ENCODE data around the gene PLSCR4. TPM values are rescaled to one million over a fixed set of nuclear protein-coding genes. Genes with fewer than 3 reads are reported as not detected.

The PLSCR4 gene
- total and polyA plus RNA-seq, 8 donors, result 39.7 to 71.1 (median 58.1) TPM

DNA sequence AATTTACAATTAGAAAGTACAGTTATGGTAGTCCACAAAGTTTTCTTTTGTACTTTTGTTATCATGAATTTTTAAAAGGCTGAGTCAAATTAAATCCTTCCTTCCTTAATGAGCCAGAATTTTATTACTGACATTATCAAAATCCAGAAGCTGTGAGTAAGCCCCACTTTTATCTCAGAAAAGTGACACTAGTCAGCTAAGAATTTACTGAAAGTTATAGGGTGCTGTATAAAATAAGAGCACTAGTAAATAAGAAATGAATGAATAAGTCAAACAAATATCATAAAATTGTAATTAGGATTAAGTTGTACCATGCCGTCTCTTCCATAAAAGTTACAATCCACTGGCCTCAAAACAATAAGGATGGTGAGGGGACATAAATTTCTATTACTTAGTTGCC lies 105.3 kb downstream of the PLSCR4 start:
- TF ChIP-seq, protein P1, sequence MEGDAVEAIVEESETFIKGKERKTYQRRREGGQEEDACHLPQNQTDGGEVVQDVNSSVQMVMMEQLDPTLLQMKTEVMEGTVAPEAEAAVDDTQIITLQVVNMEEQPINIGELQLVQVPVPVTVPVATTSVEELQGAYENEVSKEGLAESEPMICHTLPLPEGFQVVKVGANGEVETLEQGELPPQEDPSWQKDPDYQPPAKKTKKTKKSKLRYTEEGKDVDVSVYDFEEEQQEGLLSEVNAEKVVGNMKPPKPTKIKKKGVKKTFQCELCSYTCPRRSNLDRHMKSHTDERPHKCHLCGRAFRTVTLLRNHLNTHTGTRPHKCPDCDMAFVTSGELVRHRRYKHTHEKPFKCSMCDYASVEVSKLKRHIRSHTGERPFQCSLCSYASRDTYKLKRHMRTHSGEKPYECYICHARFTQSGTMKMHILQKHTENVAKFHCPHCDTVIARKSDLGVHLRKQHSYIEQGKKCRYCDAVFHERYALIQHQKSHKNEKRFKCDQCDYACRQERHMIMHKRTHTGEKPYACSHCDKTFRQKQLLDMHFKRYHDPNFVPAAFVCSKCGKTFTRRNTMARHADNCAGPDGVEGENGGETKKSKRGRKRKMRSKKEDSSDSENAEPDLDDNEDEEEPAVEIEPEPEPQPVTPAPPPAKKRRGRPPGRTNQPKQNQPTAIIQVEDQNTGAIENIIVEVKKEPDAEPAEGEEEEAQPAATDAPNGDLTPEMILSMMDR (IDR thresholded peaks at IDR 0.05), result no peak
- no peak overlapping the region for H3K27ac ChIP-seq
- DNase-seq (no peak), ATAC-seq (no peak)
- H3K36me3 ChIP-seq, result no peaks in the 10 kb centered on the region
- H3K4me1 ChIP-seq, result peaks cover 0 to 4% of the 10 kb centered on the region in 2 donors
- H3K27me3 ChIP-seq, result no peaks in the 10 kb centered on the region
- no peaks in the 10 kb centered on the region for H3K9me3 ChIP-seq
- intact Hi-C loops (cut with DNase I), result no loop called here
- H3K4me3 ChIP-seq, result no peak overlapping the region

DNA sequence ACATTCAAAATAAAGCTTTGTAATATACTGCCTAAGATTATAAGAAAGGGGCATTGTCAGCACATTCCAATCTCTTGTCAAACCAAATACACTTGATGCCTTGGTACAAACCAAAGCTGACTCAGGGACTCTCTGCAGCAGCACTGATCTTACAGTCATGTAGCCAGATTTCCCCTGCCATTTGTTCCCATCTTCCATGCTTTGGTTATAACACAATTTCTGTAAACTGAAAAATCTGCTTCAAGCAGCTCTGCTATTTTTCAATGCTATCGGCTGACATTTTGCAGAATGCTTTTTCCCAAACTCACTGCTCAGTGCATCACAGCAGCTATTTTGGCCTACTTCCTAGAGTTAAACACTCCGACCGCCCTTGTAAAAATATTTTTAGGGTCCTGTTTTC lies 108.1 kb downstream of the PLSCR4 start:
- ATAC-seq (peak; percentile 82), DNase-seq (peak in 1 of 4 donors; percentile 44)
- Histone ChIP-seq H3K4me3 (no peak overlapping the region), H3K27me3 (no peaks in the 10 kb centered on the region), H3K36me3 (no peaks in the 10 kb centered on the region), H3K27ac (no peak overlapping the region), H3K4me1 (peaks cover 0 to 4% of the 10 kb centered on the region in 2 donors), H3K9me3 (no peaks in the 10 kb centered on the region)
- TF ChIP-seq, protein P1 (IDR thresholded peaks at IDR 0.05), result no peak
- intact Hi-C loops (cut with DNase I), result no loop called here

Other genes starting within 250 kb of the PLSCR4 start
- 10 to 100 TPM; 41.9 to 52.6 TPM for gene PLOD2, start 89.9 kb downstream of the PLSCR4 start, total RNA-seq
- 10 to 100 TPM; 56.7 to 98.6 (median 70.0) TPM for gene PLOD2, start 89.9 kb downstream of the PLSCR4 start, polyA plus RNA-seq (ENCODE audit: insufficient read length in 6 of 6)
- gene PLSCR2, start 218.5 kb upstream of the PLSCR4 start, total RNA-seq, result 1 to 10 TPM in 1 of 2 donors, under 1 TPM in 1; 0.73 to 1.2 TPM
- 1 to 10 TPM in 1 of 6 donors, under 1 TPM in 5; 0.38 to 1.2 (median 0.71) TPM for gene PLSCR2, start 218.5 kb upstream of the PLSCR4 start, polyA plus RNA-seq (ENCODE audit: insufficient read length in 6 of 6)

Measured in left lung (tissue), 10 donors.